Activated CD8-positive, alpha-beta memory T cell treated with anti-CD3 and anti-CD28 coated beads for 4 hours (primary cell): ENCODE data around the gene CRIP3.
"Not testable (repeated sequence)": the region's sequence is repeated elsewhere in the genome, so short reads cannot be mapped to it uniquely, and the experiment has no call there.

Source experiments
- DNase-seq, 2 donors: peaks; one replicate each; pipeline ENCODE4 v3.0.0-alpha.2; 2020; ENCODE audit warnings: low read depth in 2 of 2

The CRIP3 gene

GRCh38 chr6:43306086-43306485 is 2.5 kb downstream of the CRIP3 start:
- no peak for DNase-seq

- no peak for DNase-seq
These were observed 3.7 kb downstream of the CRIP3 start for GRCh38 chr6:43304882-43305281.

GRCh38 chr6:43304361-43304760 is 4.3 kb downstream of the CRIP3 start:
- DNase-seq: no peak

GRCh38 chr6:43303751-43304331 is 4.8 kb downstream of the CRIP3 start:
- DNase-seq: no peak

- not testable (repeated sequence) for DNase-seq
These were observed 5.6 kb downstream of the CRIP3 start for GRCh38 chr6:43303006-43303405.

- DNase-seq: no peak
These were observed 6.5 kb downstream of the CRIP3 start for GRCh38 chr6:43302126-43302525.

GRCh38 chr6:43301081-43301870 is 7.3 kb downstream of the CRIP3 start:
- DNase-seq: no peak

- DNase-seq: no peak
These were observed 9.0 kb downstream of the CRIP3 start for GRCh38 chr6:43299338-43300293.

- no peak for DNase-seq
These were observed 9.9 kb downstream of the CRIP3 start for GRCh38 chr6:43298565-43299337.

- DNase-seq: no peak
These were observed 10.7 kb downstream of the CRIP3 start, which contains the start of gene SLC22A7 for GRCh38 chr6:43297644-43298564. TSS of gene SLC22A7 (plus strand) at chr6:43298260. CDS start at chr6:43298359, 99 bp downstream.

- no peak for DNase-seq
These were observed 11.7 kb downstream of the CRIP3 start for GRCh38 chr6:43296780-43297497.

- DNase-seq: no peak
These were observed 13.2 kb downstream of the CRIP3 start for GRCh38 chr6:43295456-43295855.

- no peak for DNase-seq
These were observed 14.1 kb downstream of the CRIP3 start for GRCh38 chr6:43294536-43294935.

- no peak for DNase-seq
These were observed 14.9 kb downstream of the CRIP3 start for GRCh38 chr6:43293698-43294097.

- no peak for DNase-seq
These were observed 15.8 kb downstream of the CRIP3 start for GRCh38 chr6:43292763-43293318.

- DNase-seq: no peak
These were observed 16.3 kb downstream of the CRIP3 start for GRCh38 chr6:43292341-43292740.

GRCh38 chr6:43291708-43292107 is 16.9 kb downstream of the CRIP3 start:
- DNase-seq: no peak

- no peak for DNase-seq
These were observed 17.7 kb downstream of the CRIP3 start for GRCh38 chr6:43290905-43291355.

GRCh38 chr6:43290339-43290904 is 18.2 kb downstream of the CRIP3 start:
- DNase-seq: no peak
